Hypothalamus (tissue), 51 donors: ENCODE measurements around the gene ANKRD27.
A peak's percentile ranks its signal among the peaks of the same experiment; 100 is the strongest.

Experiments
- DNase-seq, 51 donors: peaks; one replicate each; lab custom pipeline; 2025; lab: John Stamatoyannopoulos, UW

The ANKRD27 gene

DNA sequence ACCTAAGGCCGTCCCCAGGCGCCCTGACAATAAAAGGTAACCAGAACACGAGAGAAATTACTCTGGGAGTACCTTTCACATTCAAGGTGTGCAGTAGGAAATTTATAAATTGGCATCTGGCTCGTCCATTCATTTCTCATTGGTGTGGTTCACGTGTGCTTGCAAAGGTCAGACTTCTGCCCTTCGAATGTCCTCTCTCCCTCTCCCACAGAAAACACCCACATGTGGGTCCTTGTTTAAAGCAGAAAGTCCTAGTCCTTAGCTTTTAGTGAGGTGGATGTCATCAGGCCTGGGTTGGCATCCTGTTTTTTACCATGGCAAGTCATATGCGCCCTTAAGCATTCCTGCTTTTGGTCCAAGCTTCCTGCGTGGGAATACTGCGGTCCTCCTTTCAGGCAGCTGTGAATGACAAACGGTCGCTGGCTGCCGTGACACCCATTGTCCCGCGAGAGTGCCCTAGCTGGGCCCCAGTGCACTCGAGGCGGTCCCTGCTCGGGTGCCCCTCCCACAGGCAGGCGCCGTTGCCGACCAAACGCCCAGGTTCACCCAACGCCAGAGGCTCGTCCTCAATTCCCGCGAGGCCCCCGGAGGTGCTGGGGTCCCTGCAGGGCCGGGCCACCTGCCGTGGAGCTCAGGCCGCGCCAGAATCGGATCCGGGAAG, 16.4 kb upstream of the ANKRD27 start, which contains the start of gene NUDT19:
Gene NUDT19 (plus strand): TSS at position 531 of the 661 bp plus-strand sequence. CDS start 140 bp downstream, outside the sequence.
- DNase-seq, result peak in 50 of 51 donors; percentile 20 to 90 (median 72)

DNA sequence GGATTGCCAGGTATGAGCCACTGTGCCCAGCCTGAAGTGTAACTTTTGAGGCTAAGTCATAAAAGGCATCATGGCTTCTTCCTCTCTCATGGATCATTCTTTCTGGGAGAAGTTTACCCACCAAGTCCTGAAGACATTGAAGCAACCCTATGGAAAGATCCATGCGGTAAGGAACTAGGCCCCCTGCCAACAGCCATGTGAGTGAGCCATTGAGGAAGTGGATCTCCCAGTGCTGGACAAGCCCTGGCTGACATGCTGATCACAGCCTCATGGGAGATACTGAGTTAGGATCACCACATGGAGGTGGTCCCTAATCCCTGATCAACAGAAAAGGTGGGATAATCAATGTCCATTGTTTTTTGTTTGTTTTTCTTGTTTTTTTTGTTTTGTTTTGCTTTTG, 13.3 kb upstream of the ANKRD27 start:
- DNase-seq, result no peak

DNA sequence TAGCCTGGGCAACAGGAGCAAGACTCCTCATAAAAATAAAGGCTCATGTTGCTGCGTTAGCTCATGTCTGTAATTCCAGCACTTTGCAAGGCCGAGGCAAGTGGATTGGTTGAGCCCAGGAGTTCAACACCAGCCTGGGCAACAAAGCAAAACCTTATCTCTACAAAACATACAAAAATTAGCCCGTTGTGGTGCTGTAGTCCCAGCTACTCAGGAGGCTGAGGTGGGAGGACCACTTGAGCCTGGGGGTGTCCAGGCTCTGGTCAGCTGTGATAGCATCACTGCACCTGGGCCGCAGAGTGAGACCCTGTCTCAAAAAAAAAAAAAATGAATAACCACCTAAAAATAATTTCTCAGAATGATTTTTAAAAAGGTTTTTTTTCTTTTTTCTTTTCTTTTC, 12.7 kb upstream of the ANKRD27 start:
- DNase-seq, result no peak

DNA sequence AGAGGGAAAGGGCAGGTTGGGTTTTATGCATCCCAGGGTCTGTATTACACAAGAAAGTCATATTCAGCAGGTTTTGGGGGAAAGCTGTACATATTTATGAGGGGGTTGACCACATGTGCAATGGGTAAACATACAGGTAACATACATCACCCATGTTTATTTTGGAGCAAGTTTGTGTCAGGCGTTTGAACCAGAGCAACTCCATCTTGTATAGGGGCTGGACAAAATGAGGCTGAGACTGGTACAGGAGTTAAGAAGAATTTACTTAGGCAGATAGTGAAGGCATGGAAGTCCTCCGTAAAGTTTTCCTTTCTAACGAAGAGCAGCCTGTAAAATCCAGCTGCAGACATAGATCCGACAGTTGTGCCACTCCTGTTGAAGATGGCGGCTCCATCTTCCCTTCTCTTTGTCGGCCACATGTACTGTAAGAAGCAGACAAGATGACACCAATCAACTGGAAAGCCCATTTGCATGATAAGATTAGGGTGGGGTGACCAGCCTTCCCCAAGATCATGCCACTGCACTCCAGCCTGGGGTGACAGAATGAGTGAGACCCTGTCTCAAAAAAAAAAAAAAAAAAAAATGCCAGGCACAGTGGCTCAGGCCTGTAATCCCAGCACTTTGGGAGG, 12.0 kb upstream of the ANKRD27 start:
- no peak for DNase-seq

DNA sequence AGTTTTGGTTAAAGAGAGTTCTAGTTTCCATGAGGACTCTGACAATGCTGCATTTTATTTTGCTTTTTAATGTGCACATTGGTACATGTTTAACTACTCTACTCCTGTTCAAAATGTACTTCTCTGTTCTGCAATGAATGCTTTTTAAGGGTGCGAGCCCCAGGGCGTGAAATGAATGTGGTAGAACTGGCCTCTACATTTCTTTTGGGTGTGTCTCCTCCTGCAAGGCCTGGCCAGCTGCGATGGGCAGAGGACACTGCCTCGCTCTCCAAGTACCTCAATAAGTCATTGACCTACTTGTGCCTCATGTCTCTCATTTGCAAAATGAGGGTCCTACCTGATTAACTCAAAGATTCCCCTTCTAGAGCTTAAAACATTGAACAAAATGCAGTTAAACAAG, 7.3 kb upstream of the ANKRD27 start:
- DNase-seq, result no peak

DNA sequence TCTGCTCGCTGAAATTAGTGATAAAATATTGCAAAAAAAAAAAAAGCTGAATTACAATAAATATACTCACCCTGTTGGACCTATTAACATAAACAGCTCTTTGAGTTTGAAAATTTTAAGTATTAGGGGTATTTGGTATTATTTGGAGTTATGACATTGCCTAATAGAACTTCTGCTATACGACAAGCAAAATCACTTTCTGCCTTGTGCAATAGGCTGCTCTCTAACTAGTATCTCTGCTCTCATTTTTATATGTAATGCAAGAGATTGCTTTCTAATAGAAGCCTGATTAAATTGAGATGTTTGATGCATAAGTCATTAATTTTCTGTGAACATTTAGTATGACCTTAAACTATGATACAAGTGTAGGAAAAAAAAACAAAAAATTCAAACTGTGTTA, 6.0 kb upstream of the ANKRD27 start:
- no peak for DNase-seq

DNA sequence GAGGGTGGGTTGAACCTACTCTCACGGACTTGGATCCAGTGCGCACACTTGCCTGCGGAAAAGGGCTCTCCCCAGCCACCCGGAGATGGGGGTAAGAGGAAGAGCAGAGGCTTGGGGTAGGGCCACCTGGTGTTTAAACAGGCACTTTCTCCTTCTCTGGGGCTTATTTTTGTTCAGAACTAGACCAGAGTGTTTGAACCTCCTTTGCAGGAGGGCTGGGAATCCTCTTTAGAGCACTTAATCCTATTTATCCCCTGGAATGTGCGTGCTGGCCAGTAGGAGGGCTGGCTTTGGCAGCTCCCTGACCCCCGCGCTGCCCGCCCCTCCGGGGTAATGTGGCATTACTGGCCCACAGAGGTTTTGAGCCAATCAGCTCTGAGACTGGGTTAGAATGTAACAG, 2.7 kb upstream of the ANKRD27 start:
- DNase-seq, result peak in 1 of 51 donors; percentile 21

DNA sequence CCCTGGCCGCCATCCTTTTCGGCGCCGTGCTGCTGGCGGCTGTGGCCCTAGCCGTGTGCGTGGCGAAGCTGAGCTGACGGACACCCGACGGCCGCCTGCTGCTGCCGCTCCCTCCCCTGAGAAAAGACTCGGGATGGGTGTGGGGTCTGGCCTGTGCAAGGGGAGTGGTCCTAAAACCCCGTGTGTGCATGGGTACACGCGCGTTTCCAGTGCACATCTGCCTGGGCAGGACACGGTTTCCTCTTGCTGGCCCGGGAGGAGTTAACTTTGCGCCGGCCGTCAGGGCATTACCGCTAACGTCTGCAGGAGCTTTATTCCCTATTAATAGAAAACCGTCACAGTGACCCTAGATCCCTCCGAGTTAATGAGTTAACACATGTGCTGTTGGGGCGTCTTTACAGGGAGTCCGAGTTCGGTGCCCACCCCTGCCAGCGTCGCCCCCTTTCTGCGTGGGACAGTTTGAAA, 1.9 kb upstream of the ANKRD27 start:
- DNase-seq, result no peak

DNA sequence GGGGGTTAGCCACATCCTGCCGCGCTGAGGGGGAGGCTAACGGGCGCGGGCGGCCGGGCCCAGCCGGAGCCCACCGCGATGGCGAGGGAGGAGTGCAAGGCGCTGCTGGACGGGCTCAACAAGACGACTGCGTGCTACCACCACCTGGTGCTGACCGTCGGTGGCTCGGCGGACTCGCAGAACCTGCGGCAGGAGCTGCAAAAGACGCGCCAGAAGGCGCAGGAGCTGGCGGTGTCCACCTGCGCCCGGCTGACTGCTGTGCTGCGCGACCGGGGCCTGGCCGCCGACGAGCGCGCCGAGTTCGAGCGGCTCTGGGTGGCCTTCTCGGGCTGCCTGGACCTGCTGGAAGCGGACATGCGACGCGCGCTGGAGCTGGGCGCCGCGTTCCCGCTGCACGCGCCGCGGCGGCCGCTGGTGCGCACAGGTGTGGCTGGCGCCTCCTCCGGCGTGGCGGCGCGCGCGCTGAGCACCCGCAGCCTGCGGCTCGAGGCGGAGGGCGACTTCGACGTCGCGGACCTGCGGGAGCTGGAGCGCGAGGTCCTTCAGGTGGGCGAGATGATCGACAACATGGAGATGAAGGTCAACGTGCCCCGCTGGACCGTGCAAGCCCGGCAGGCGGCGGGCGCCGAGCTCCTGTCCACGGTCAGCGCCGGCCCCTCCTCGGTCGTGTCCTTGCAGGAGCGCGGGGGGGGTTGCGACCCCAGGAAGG, 1.4 kb upstream of the ANKRD27 start:
- peak in 1 of 51 donors; percentile 5 for DNase-seq

DNA sequence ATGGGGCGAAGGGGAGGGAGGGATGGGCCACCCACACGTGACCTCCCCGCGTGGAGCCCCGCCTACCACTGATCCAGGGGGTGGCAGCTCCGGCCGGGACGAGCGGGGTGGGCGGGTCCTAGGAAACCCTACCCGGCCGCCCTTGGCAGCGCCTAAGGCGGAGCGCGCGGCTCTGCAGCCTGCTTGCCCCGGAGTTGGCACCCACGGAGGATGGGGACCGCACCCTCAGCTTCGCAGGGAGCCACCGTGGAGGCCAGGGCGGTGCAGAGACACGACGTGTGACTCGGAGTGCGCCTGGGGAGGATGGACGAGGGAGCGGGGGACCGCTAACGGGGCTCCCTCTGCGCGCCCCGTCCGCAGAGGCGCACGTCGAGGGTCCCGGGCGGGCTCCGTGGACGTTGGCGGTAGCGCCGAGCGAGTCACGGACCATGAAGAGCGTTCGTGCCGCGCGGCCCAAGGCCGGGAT, 773 bp upstream of the ANKRD27 start, which contains the start of gene RGS9BP:
Gene RGS9BP (plus strand): TSS at position 129 of the 466 bp plus-strand sequence. CDS start 416 bp downstream, outside the sequence.
- peak in 41 of 51 donors; percentile 35 to 82 (median 68) for DNase-seq

DNA sequence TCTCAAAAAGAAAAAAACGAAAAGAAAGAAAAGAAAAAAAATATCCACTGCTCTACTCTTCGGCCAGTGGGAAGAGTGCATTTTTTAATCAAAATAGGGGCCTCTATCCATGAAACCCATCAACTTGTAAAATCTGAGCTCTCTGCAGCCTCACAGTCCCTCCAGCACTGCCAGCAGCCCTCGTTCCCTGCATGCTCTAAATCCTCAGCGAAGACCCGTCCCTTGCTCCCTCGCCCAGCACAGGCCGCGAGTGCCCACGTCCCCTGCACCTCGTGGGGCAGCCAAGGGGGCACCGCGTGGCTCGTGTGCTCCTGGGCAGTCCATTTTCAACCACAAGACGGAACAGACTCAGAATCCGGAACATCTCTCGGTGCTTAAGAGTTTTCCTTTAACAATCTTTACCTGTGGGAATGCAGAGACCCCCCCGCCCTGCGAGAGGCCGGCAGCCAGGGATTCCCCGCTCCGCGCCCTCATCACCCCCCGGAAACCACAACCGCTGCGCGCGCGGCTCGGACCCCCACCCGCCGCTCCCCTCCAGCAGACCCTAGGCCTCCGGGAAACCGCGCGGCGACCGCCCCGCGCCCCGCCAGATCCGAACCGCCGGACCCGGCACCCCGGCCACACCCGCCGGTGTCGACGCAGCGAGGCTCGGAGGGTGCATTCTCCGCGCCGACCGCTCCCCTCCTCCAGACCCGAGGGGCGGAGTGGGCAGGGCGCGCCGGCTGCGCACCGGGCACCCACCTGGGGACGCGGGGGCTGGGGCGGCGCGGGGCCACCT, 638 bp downstream of the ANKRD27 start:
- DNase-seq, result peak in 1 of 51 donors; percentile 29

DNA sequence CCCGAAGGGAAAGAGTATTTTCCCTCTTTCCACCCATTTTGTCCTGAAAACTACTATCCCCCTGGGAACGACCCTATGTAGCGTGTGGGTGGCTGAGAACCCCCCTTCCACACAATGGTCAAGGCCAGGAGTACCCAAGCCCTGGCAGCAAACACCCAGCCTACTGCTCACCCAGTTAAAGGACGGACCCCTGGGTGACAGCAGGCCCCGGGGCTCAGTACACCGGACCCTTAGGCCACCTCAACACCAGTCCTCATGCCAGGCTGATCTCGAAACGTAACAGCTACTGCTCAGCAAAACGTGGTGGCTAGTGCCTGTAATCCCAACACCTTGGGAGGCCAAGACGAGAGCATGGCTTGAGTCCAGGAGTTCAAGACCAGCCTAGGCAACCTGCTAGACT, 1.4 kb downstream of the ANKRD27 start:
- DNase-seq, result no peak

DNA sequence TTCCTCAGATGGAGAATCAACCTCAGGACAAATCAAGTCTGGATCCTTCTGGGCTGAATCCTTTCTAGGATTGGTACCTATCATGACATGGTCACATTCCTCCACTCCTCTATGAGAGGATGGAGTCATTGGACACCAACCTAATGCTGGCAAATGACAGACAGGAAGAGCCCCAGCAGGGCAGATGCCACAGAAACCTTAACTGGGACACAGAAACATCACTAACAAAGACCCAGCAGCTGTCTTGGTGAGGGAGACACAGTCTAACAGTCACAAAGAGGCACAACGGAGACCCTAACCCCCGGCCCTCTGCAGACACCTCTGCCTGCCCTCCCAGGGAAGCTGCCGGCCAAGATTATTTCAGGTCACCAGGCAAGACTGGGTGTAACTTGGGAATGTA, 2.1 kb downstream of the ANKRD27 start:
- no peak for DNase-seq

DNA sequence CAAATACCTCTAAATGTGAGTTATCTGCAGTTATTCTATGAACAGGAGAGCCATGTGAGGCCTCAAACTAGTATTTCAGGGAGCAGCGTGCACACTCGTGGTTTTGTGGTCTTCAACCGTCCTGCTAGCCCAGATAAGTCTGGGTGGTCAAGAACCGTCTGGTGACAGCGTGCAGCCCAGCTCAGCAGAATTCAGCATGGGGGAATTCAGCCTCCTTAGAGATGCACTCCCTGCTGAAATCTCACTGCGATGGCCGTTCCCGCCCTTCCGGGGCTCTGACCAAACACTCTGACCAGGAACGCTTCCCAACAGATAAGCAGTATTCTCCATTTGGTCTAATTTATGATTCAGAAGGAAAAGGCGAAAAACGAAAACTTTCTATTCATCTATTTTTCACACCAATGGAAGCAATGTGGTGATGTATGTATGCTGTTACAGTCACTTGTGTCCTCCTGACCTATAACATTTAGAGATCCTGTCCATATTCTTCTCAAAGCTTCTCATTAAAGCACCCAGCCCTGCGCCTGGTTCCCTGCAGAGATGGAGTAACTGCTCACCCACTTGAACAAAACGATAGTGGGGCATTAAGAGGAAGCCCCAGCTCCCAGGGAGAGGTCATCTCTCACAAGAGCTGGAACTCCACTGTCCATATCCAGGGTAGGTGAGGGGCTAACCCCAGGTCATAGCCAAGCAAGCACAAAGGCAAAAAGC, 2.9 kb downstream of the ANKRD27 start:
- DNase-seq, result no peak

DNA sequence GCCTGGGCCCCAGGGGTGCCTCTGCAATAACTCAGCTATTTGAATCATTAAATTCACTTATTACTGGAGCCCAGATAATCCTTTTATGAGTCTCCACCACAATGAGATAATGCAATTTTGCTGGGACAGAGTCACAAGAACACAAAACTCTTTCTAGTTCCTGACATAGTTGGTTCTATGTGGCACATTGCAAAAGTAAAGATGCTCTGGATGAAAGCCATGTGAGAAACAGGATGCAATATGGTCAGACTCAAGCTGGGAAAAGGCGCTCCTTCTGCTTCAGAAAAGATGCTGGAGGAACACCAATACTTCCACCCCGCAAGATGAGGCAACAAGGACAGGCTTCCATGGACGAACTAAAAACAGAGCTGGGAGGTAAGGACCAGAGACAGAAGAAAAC, 5.7 kb downstream of the ANKRD27 start:
- DNase-seq, result no peak

DNA sequence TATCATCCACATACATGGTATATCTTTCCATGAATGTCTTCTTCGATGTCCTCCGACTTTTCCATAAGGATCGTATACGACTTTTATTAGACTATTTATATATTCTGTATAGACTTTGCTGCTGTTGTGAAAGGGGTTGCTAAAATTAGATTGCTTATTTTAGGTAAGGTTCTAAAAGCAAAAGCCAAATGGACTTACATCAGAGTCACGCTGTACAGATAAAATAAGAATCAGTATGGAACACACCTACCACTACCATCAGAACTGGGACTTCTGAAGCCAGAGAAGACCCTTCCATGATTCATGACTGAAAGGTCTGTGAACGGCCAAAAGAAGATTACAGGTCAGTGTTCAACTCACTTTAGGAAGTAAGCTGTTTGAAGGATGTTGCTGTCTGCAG, 8.9 kb downstream of the ANKRD27 start:
- DNase-seq, result no peak

DNA sequence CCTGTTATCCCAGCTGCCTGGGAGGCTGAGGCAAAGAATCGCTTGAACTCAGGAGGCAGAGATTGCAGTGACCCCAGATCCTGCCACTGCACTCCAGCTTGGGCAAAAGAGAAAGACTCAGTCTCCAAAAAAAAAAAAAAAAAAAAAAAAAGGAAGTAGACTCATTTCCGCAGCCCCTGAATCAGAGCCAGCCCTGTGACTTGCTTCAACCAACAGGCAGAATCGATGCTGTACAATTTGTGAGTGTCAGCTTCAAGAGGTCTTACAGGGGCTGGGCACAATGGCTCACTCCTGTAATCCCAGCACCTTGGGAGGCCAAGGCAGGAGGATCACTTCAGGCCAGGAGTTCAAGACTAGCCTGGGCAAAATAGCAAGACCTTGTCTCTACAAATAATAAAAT, 12.8 kb downstream of the ANKRD27 start:
- DNase-seq, result no peak

DNA sequence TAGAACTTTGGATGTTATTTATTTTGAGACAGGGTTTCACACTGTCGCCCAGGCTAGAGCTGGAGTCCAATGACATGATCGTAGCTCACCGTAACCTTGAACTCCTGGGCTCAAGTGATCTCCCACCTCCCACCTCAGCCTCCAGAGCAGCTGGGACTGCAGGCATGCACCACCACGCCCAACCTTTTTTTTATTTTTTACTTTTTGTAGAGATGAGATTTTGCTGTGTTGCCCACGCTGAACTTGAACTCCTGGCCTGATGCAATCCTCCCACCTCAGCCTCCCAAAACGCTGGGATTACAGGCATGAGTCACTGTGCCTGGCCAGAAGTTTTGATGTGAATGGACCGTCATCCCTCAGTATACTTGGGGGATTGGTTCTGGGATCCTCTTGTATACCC, 13.7 kb downstream of the ANKRD27 start:
- DNase-seq, result no peak

DNA sequence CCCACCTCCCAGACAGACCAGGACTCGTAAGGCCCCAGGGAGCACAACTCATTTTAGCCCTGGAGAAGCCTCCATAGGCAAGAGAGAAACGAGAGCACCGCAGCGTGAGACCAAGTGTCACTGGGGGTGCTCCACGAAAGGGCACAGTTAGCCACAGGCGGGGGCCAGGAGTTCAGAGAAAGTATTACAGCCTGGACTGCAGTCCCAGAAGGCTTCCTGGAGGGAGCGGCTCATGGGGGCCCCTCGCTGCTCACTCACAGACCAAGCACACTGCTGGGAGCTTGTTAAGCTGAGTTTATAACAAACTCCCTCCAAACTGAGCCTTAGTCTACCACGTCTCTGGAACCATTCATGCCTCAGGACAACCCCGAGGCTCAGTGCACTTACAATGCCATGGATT, 16.5 kb downstream of the ANKRD27 start:
- no peak for DNase-seq

DNA sequence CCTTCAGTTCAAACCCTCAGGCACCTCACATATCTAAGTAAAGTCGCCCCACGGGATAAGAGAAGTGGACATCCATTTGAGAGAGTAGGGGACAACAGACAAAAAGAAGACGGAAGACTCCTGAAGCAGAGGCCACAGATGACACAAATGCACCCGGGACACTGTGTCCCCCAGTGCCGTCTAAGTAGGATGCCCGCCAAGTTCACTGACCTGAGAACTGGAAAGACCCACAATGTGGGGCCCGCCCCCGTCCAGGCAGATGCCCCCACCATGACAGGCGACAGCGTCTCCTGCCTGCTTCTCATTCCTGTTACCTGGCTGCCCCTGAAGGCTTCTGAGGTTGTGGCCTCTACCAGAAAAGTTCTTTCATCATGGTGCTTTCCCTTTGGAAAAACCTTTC, 16.9 kb downstream of the ANKRD27 start:
- DNase-seq, result no peak
